Activated CD4-positive, alpha-beta T cell treated with anti-CD3 and anti-CD28 coated beads for 1 hour (primary cell): ENCODE results near the gene COL24A1.
"Not testable (repeated sequence)": the region's sequence is repeated elsewhere in the genome, so short reads cannot be mapped to it uniquely, and the experiment has no call there.

ENCODE experiments used
- DNase-seq: peaks from one replicate; pipeline ENCODE4 v3.0.0-alpha.2; 2020

Gene COL24A1

DNA sequence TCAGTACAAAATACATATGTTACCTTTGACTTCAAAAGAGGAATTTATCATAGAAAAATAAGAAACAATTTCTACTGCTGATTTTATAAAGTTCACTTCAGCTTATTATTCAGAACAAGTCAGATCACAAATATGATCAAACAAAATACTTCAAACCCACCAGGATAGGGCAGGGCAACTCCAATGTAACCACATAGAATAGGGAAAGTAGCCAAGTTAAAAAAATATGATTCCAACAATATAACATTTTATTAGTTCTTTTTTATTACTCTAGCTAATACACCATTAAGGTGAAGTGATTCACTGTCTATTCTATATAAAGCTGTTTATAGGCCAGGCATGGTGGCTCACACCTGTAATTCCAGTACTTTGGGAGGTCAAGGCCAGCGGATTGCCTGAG lies 393.8 kb downstream of the COL24A1 start:
- DNase-seq: no peak

DNA sequence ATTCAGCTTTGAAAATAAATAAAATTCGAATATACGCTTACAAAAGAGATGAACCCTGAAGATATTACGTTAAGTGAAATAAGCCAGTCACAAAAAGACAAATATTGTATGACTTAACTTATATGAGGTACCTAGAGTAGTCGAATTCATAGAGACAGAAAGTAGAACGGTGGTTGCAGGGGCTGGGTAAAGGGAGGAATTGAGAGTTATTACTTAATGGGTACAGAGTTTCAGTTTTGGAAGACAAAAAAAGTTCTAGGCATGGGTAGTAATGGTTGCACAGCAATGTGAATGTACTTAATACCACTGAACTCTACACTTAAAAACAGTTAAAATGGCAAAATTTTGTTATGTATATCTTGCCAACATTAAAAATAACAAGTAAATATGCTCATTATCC lies 399.7 kb downstream of the COL24A1 start:
- no peak for DNase-seq

DNA sequence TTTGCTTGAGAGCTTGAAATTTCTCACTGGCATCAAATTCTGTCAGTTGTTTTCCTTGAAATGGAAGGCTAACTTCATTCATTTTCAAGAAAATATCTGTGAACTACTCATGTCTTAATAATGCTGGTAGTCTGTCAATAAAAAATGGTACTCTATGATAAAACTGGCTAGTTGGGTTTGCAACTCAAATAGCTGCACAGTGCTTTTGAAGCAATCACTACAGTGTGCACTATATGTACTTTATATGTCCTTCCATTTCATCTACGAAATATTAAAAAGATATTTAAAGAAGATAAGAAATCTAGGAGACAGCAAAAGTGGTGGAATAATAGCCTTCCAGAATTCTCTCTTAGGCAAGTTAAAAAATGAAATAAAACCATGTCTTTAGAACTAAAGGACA lies 408.5 kb downstream of the COL24A1 start:
- no peak for DNase-seq

DNA sequence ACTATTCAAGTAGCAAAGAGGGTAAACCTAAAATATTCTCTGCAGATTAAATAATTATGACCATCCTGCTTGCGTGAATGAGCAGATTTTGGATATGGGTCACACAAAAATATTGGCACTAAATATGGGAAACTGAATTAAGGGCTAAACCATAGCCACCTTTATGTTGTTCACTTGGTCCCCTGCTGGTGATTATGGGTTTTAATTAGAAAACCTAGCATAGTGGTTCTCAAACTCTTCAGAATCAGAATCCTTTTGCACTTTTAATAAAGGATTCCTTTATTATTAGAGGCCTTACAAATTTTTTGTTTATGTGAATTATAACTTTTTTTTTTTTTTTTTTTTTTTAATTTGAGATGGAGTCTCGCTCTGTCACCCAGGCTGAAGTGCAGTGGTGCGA lies 409.8 kb downstream of the COL24A1 start:
- DNase-seq: no peak

DNA sequence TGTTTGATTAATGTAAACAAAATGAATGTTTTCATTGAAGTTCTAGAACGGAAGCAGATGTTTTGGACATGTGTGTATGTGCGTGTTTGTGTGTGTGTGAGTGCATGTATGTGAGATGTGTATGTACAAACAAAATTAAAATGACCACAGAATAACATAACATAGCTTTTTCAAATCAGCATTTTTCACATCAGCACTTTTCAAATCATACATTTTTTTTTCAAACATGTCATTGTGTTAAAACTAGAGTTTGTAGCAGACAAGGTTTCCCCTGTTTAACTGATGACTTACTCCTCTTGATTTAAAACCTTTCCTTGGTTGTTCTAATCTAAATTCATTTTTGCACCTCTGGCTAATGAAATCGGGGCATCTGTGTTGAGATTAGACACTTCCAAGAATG lies 412.8 kb downstream of the COL24A1 start:
- DNase-seq: no peak

DNA sequence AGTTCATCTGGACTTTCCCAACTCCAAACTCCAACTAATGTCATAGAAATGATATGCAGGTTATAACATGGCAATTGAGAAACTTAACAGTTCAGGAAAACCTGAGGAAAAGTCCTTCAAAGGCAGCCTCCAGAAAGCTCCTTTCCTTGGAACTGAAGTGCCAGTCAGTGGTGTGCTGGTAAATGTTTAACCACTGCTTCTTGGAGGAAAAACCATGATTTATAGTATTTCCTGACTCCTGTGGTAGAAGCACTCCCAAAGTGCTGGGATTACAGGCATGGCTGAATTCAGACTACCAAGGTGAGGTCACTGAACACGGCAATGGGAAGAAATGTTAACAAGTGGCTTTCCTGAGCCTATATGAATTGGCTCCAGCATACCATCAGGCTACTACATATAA lies 421.6 kb downstream of the COL24A1 start:
- no peak for DNase-seq

DNA sequence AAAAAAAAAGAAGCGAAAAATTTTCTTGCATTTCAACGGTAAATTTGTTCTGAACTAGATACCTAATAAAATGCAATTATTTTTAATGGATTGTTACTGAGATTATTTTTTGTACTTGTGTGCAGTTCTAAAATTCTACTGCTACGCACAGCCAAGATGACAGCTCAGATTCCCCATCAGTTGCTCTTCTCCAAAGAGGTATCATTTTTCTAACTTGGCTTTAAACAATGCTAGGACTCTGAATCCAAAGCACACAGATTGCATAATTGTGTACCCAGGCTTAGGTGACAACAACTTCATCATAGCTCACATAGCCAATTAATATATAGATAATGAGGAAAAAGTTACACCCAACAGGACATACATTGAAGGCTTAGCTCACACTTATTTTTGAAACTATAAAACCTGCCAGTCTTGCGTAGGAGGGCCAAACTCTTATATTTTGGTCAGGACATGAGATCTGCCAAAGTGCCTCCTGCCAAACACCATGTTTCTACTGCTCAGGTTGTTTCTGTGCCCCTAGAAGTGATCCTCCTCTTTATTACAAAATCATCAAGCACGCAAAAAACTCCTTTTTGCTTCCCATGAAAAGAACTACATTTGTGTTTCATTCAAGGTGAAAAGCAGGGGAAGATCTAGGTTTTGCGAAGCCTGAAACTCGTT lies 437.8 kb downstream of the COL24A1 start:
- DNase-seq: no peak

DNA sequence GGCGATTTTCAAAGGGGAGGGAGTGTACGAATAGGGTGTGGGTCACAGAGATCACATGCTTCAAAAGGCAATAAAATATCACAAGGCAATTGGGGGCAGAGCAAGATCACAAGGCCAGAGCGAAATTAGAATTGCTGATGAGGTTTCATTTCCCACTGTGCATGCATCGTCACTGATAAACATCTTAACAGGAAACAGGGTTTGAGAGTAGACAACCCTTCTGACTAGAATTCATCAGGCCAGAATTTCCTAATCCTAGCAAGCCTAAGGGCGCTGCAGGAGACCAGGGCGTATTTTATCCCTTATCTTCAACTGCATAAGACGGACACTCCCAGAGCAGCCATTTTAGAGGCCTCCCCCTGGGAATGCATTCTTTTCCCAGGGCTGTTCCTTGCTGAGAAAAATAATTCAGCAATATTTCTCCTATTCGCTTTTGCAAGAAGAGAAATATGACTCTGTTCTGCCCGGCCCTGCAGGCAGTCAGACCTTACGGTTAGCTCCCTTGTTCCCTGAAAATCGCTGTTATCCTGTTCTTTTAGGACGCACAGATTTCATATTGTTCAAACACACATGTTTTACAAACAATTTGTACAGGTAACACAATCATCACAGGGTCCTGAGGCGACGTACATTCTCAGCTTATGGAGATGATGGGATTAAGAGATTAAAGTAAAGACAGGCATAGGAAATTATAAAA lies 442.0 kb downstream of the COL24A1 start:
- DNase-seq: not testable (repeated sequence)

DNA sequence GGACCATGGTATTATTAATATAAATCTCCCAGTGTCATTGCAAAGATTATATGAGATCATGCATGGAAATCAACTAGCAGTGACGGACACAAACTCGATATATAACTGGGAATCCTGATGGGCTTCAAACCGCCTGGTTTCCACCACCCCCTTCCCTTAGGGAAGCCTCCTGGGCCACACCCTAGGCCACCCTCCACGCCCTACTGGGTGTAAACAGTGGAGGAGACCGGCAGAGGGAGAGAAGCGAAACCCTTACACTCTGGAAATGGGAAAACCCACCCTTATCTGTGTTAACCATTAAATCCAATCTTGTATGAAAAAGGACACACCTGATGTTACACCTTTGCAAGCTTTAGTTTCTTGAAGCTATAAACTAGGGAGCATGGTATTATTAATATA lies 447.7 kb downstream of the COL24A1 start:
- DNase-seq: no peak

DNA sequence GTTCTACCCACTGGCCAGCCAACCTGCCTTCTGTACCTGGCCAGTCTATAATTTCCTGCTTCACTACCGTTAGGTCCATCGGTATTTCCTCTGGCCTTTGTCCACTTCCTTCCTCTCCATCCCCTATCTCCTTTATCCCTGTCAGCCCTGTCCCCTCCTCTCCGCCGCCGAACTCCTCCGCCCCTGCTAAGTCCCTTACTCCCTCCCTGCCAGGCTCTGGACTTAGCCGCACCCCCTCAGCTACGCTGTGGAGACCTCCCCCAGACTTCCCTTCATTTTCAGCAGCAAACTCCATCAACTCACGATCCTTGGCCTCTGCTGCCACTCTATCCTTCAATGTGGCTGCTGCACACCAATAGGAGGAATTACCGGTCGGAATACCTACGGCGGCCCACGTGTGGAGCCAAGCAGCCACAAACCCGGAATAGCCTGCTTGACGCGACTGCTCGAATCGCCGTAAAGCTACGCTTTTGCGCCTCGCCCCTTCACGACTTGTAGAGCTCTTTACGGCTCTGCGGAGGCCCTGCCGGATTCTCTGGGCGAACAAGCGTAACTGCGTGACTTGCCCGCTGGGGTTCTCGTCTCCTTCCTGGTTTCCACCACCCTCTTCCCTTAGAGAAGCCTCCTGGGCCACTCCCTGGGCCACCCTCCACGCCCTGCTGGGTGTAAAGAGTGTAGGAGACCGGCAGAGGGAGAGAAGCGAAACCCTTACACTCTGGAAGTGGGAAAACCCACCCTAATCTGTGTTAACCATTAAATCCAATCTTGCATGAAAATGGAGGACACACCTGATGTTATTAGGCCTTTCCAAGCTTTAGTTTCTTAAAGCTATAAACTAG lies 448.4 kb downstream of the COL24A1 start, which contains the start of gene ZNHIT6:
Gene ZNHIT6 (minus strand): TSS at position 444 of the 839 bp plus-strand sequence. CDS start 149 bp downstream, at position 295.
- DNase-seq: peak; percentile 75

DNA sequence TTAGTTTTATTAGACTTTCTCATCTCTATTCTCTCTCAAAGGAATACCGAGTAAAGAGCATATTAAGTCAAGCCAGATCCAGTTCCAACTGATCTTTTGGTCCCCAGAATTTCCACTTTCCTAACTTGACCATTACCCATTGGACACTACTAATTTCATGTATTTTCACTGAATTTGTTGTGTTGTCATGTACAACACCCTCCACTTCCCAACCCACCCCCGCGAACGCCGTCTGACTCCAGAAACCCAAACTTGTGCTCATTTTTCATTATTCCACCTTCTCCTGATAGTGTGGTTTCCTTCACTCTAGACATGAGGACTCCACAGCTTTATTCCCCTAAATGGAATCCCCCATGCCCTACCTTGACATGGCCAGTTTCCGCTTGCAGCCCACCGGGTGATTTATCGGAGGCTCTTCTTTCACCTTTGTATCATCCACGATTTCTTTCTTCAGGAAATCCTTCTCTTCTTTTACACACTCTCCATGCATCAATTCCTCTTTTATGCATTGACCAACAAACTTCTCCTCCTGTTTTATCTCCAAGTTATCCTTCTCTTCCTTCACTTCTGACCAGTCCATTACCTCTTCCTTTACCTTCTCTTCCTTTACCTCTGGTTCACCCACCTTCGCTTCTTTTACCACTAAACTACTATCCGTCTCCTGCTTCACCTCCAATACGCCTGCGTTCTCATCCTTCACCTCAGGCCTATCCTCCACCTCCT lies 449.1 kb downstream of the COL24A1 start:
- DNase-seq: no peak

DNA sequence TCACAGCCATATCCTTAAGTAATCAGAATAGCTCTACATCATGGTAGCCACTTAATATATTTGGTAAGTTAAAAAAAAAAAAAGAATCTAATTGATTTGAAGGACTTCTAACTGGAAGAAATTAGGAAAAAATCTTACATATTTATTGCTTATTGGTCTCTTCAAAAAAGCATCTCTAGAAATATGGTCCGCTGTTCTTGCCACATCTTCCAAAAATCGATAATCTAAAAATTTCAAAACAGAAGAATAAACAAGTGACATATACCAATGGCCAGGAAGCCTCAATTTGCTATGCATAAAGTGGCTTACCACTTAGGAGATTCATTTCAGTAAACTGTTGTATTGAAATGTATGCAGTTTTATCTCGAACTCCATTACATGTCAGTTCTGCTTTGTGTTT lies 450.6 kb downstream of the COL24A1 start:
- no peak for DNase-seq

DNA sequence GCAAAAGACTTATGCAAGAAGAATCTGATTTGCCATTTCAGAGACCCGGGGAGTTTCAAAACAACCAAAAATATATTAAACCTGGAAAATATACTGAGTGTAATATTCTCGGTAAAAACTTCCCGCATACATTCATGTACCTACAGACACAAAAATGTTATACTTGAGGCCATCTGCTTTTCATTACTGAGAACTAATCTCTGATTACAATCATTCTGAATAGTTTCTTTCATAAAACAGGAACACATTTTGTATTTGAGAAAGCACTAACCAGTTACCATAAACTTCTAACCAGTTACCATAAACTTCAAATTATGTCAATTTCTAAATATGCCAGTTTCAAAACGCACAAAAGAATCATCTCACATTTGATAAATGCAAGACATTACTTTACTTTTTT lies 456.1 kb downstream of the COL24A1 start:
- no peak for DNase-seq

DNA sequence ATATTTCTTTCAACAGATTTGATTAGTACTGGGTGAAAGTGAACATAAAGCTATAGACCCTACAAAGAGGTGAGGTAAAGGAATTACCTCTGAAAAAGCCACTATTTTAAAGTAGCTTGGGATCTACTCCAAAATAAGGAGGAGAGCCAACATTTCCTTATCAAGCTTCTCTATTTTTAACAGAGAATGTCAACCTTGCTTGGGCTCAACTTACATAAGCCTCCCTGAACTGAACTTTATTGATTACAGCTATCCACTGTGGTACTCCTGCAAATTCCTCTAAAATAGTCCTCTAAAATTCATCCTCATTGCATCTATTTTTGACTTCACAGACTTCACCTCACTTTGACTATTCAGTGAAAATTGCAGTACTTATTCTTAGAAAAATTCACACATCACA lies 458.7 kb downstream of the COL24A1 start:
- no peak for DNase-seq

DNA sequence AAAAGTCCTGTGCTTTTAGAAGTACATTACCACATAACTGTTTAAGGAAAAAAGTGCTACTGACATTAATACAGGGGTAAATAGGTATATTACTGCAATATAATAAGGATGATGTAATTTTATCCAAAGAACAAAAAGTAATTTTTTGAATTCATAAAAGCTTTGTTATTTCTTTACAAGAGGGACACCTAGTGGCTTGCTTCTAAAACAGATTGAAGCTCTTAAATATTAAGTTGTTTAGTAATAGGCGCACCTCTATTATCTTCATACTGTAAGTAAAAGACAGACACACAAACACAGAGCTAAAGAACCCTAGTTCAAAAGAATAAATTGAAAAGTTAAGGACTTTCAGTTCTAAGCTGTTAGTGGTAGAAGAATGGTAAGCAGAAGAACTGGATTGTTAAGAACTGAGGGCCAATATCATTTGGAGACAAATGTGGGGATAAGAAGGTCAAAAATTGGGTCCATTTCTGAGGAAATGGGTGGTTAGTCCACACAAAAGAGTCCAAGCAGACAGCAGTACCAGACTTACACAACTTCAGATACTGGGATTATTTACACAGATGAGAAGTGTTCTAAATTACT lies 463.8 kb downstream of the COL24A1 start:
- DNase-seq: no peak

DNA sequence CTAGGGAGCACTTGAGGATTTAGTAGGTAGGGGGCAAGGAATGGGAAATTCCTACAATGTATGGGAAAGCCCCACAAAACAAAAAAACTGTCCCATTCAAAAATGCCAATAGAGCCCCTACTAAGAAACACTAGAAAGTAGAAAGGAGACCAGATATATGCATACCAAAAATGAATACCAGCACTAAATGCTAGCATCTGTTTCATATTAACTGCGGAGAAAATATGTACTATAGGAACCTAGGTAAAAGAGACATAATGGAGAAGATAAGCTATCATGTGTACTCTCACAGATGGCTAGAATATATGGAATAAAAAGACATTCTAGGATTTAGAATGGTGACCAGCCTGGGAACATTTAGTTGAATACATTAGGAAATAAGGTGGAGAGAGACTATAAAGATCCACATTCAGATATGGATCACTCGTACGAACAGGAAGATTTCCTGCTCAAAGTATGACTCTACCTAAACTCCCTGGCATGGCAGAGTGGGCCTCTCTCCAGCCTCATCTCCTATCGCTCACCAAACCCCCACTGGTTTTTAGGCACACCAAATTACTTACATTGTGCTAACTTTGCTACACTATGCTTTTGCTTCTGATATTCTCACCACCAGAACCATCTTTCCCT lies 466.7 kb downstream of the COL24A1 start:
- DNase-seq: no peak

DNA sequence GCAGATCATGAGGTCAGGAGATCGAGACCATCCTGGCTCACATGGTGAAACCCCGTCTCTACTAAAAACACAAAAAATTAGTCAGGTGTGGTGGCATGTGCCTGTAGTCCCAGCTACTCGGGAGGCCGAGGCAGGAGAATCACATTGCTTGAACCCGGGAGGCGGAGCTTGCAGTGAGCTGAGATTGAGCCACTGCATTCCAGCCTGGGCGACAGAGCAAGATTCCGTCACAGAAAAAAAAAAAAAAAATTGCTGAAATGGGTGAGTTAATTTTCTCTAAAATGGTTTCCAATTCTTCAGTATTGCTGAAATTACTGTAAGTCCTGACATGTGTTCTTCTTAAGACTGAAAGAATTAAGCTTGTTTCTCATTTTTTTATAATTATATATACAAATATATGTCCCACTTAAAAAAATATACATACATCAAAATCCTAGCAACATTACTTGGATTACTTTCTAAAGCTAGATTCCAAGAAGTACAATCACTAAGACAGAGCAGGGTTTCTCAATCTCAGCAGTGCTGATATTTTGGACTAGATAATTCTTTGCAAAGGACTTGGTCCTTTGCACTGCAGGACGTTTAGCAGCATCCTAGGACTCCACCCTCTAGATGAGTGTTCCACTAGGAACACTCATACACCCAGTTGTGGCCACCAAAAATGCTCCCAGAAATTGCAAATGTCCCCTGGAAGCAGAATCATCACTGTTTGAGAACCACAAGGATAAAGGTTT lies 473.1 kb downstream of the COL24A1 start:
- no peak for DNase-seq

DNA sequence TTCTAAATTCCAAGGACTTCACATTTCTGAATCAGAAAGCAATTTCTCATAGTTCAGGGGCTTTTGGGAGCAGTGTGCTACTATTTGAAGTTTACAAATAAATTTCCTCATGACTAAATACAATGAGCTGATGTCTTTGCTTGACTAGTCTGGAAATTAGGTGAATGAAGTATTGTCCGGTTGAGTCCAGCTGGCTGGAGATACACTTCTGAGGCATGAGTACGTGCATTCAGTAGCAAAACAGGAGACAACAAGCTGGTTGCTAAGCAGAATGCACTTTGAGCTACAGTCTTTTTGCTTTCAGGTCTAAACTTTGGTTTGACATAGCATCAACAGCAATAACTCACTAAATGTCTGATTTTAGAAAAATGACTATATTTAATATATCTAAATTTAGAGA lies 475.5 kb downstream of the COL24A1 start:
- DNase-seq: no peak
